Measurements from ENCODE around the gene RNF224.
A peak's percentile ranks its signal among the peaks of the same experiment; 100 is the strongest.

The RNF224 gene

GRCh38 chr9:137269231-137269772 is 42.0 kb downstream of the RNF224 start:
- no peaks in the 10 kb centered on the region for H3K9me3 Mint-ChIP-seq
- H3K36me3 Mint-ChIP-seq (ENCODE audit: low read depth): peaks cover 31% of the 10 kb centered on the region
- H3K27me3 Mint-ChIP-seq: no peaks in the 10 kb centered on the region
- H3K27ac Mint-ChIP-seq: no peak overlapping the region
- no peak overlapping the region for H3K4me3 Mint-ChIP-seq
- peaks cover 15% of the 10 kb centered on the region for H3K4me1 Mint-ChIP-seq (ENCODE audit: low read depth)

- peaks cover 31% of the 10 kb centered on the region for H3K36me3 Mint-ChIP-seq (ENCODE audit: low read depth)
- no peaks in the 10 kb centered on the region for H3K27me3 Mint-ChIP-seq
- H3K27ac Mint-ChIP-seq: peak overlapping the region; percentile 41
- no peak overlapping the region for H3K4me3 Mint-ChIP-seq
- H3K9me3 Mint-ChIP-seq: no peaks in the 10 kb centered on the region
- peaks cover 19% of the 10 kb centered on the region for H3K4me1 Mint-ChIP-seq (ENCODE audit: low read depth)
Observed at GRCh38 chr9:137270929-137271695, 43.8 kb downstream of the RNF224 start.

- Mint-ChIP-seq H3K27ac (no peak overlapping the region), H3K4me1 (ENCODE audit: low read depth) (peaks cover 19% of the 10 kb centered on the region), H3K36me3 (ENCODE audit: low read depth) (peaks cover 31% of the 10 kb centered on the region), H3K4me3 (no peak overlapping the region), H3K9me3 (no peaks in the 10 kb centered on the region), H3K27me3 (no peaks in the 10 kb centered on the region)
Observed at GRCh38 chr9:137271696-137272076, 44.4 kb downstream of the RNF224 start.

GRCh38 chr9:137272241-137273094 is 45.2 kb downstream of the RNF224 start:
- H3K4me1 Mint-ChIP-seq (ENCODE audit: low read depth): peaks cover 24% of the 10 kb centered on the region
- no peak overlapping the region for H3K27ac Mint-ChIP-seq
- no peak overlapping the region for H3K4me3 Mint-ChIP-seq
- no peaks in the 10 kb centered on the region for H3K27me3 Mint-ChIP-seq
- peaks cover 24% of the 10 kb centered on the region for H3K36me3 Mint-ChIP-seq (ENCODE audit: low read depth)
- H3K9me3 Mint-ChIP-seq: no peaks in the 10 kb centered on the region

GRCh38 chr9:137273095-137273490 is 45.8 kb downstream of the RNF224 start:
- H3K4me3 Mint-ChIP-seq: no peak overlapping the region
- H3K27me3 Mint-ChIP-seq: no peaks in the 10 kb centered on the region
- H3K9me3 Mint-ChIP-seq: no peaks in the 10 kb centered on the region
- peaks cover 20% of the 10 kb centered on the region for H3K36me3 Mint-ChIP-seq (ENCODE audit: low read depth)
- H3K4me1 Mint-ChIP-seq (ENCODE audit: low read depth): peaks cover 20% of the 10 kb centered on the region
- H3K27ac Mint-ChIP-seq: no peak overlapping the region

- Mint-ChIP-seq H3K27me3 (no peaks in the 10 kb centered on the region), H3K4me3 (no peak overlapping the region), H3K36me3 (ENCODE audit: low read depth) (peaks cover 16% of the 10 kb centered on the region), H3K4me1 (ENCODE audit: low read depth) (peaks cover 17% of the 10 kb centered on the region), H3K27ac (no peak overlapping the region), H3K9me3 (no peaks in the 10 kb centered on the region)
Observed at GRCh38 chr9:137273611-137274320, 46.5 kb downstream of the RNF224 start.

- Mint-ChIP-seq H3K9me3 (no peaks in the 10 kb centered on the region), H3K27me3 (no peaks in the 10 kb centered on the region), H3K36me3 (ENCODE audit: low read depth) (peaks cover 11% of the 10 kb centered on the region), H3K4me3 (peak overlapping the region; percentile 1), H3K27ac (no peak overlapping the region), H3K4me1 (ENCODE audit: low read depth) (peaks cover 16% of the 10 kb centered on the region)
Observed at GRCh38 chr9:137275203-137275587, 47.9 kb downstream of the RNF224 start.

GRCh38 chr9:137275588-137276472 is 48.5 kb downstream of the RNF224 start:
- H3K4me3 Mint-ChIP-seq: peak overlapping the region; percentile 1

GRCh38 chr9:137276473-137277328 is 49.4 kb downstream of the RNF224 start:
- peaks cover 8% of the 10 kb centered on the region for H3K4me1 Mint-ChIP-seq (ENCODE audit: low read depth)
- no peaks in the 10 kb centered on the region for H3K9me3 Mint-ChIP-seq
- H3K36me3 Mint-ChIP-seq (ENCODE audit: low read depth): peaks cover 4% of the 10 kb centered on the region
- H3K4me3 Mint-ChIP-seq: peak overlapping the region; percentile 75
- H3K27ac Mint-ChIP-seq: peak overlapping the region; percentile 63
- no peaks in the 10 kb centered on the region for H3K27me3 Mint-ChIP-seq

More at GRCh38 chr9:137275588-137276472, 48.5 kb downstream of the RNF224 start:
- Mint-ChIP-seq H3K27me3 (no peaks in the 10 kb centered on the region), H3K27ac (no peak overlapping the region), H3K9me3 (no peaks in the 10 kb centered on the region), H3K36me3 (ENCODE audit: low read depth) (peaks cover 11% of the 10 kb centered on the region), H3K4me1 (ENCODE audit: low read depth) (peaks cover 16% of the 10 kb centered on the region)

GRCh38 chr9:137277329-137278041 is 50.2 kb downstream of the RNF224 start, which contains the start of gene TOR4A:
TOR4A (plus strand) TSS chr9:137277726; CDS start chr9:137278690, 964 bp downstream.
- Mint-ChIP-seq H3K27me3 (no peaks in the 10 kb centered on the region), H3K4me1 (ENCODE audit: low read depth) (peaks cover 10% of the 10 kb centered on the region), H3K9me3 (no peaks in the 10 kb centered on the region), H3K36me3 (ENCODE audit: low read depth) (peaks cover 4% of the 10 kb centered on the region), H3K4me3 (peak within 1 kb of the TSS; percentile 82), H3K27ac (peak within 1 kb of the TSS; percentile 63)

GRCh38 chr9:137278061-137278701 is 50.9 kb downstream of the RNF224 start:
- Mint-ChIP-seq H3K27me3 (no peaks in the 10 kb centered on the region), H3K4me3 (peak overlapping the region; percentile 82), H3K36me3 (ENCODE audit: low read depth) (peaks cover 4% of the 10 kb centered on the region), H3K4me1 (ENCODE audit: low read depth) (peaks cover 12% of the 10 kb centered on the region), H3K9me3 (no peaks in the 10 kb centered on the region), H3K27ac (peak overlapping the region; percentile 58)

Measured in stimulated activated naive CD8-positive, alpha-beta T cell treated with anti-CD3 and anti-CD28 coated beads, Interleukin-15, Interleukin-2, amounts not matched to agents 100 ng/mL and 50 ng/mL, for 24 hours (primary cell).